ENCODE data around the gene DPPA5.

Gene DPPA5

DNA sequence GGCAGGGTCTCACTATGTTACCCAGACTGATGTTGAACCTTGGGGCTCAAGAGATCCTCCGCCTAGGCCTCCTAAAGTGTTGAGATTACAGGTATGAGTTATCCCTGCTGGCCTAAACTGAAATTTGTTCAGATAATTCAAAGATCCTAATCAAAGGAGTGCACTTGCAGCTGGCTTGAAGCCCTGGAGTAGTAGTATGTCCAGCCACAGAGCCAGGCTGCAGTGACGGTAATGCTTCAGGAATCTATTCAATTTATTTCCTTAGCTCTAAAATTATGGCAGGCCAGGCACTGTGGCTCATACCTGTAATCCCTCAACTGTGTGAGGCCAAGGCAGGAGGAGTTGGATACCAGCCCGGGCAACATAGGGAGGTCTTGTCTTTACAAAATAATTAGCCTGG, 39.2 kb upstream of the DPPA5 start:
- no peak for TF ChIP-seq POLR2AphosphoS5 (IDR thresholded peaks at IDR 0.05; ENCODE audit: low read depth, low read length)
- TF ChIP-seq SIN3A (IDR thresholded peaks at IDR 0.05; ENCODE audit: borderline replicate concordance, insufficient read depth, low read length) = no peak
- TF ChIP-seq, protein P1, sequence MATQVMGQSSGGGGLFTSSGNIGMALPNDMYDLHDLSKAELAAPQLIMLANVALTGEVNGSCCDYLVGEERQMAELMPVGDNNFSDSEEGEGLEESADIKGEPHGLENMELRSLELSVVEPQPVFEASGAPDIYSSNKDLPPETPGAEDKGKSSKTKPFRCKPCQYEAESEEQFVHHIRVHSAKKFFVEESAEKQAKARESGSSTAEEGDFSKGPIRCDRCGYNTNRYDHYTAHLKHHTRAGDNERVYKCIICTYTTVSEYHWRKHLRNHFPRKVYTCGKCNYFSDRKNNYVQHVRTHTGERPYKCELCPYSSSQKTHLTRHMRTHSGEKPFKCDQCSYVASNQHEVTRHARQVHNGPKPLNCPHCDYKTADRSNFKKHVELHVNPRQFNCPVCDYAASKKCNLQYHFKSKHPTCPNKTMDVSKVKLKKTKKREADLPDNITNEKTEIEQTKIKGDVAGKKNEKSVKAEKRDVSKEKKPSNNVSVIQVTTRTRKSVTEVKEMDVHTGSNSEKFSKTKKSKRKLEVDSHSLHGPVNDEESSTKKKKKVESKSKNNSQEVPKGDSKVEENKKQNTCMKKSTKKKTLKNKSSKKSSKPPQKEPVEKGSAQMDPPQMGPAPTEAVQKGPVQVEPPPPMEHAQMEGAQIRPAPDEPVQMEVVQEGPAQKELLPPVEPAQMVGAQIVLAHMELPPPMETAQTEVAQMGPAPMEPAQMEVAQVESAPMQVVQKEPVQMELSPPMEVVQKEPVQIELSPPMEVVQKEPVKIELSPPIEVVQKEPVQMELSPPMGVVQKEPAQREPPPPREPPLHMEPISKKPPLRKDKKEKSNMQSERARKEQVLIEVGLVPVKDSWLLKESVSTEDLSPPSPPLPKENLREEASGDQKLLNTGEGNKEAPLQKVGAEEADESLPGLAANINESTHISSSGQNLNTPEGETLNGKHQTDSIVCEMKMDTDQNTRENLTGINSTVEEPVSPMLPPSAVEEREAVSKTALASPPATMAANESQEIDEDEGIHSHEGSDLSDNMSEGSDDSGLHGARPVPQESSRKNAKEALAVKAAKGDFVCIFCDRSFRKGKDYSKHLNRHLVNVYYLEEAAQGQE (IDR thresholded peaks at IDR 0.05; ENCODE audit: insufficient read depth in 1 of 2, low read depth in 2 of 2, low read length in 2 of 2) = no peak
- no peak for TF ChIP-seq FOXP2 (optimal IDR thresholded peaks at IDR 0.05; ENCODE audit: borderline replicate concordance, extremely low read depth, extremely low read length, insufficient read depth)
- TF ChIP-seq TAF1 (IDR thresholded peaks at IDR 0.05; ENCODE audit: borderline replicate concordance, insufficient read depth, low read length) = no peak

DNA sequence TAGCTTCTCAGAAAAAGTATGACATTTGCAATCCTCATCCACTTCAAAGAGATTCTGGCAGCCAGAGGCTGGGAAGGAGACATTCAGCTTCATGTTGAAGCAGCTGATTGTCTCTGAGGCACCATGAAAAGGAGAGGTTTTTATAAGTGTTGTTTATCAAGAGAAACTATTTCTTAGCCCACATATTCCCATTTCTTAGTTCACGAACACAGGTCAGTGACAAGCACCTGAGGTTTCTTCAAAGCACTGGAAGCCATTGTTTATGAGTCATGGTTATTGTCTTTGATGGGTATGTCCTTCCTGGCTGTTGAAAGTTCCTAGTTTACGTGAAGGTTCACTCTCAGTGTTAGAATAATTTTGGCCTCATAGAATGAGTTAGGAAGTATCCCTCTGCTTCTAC, 37.6 kb upstream of the DPPA5 start:
- TF ChIP-seq SIN3A (IDR thresholded peaks at IDR 0.05; ENCODE audit: borderline replicate concordance, insufficient read depth, low read length) (no peak), POLR2AphosphoS5 (IDR thresholded peaks at IDR 0.05; ENCODE audit: low read depth, low read length) (no peak), TAF1 (IDR thresholded peaks at IDR 0.05; ENCODE audit: borderline replicate concordance, insufficient read depth, low read length) (no peak), FOXP2 (optimal IDR thresholded peaks at IDR 0.05; ENCODE audit: borderline replicate concordance, extremely low read depth, extremely low read length, insufficient read depth) (no peak)
- TF ChIP-seq, protein P1 (IDR thresholded peaks at IDR 0.05; ENCODE audit: insufficient read depth in 1 of 2, low read depth in 2 of 2, low read length in 2 of 2) = no peak

- TF ChIP-seq POLR2AphosphoS5 (IDR thresholded peaks at IDR 0.05; ENCODE audit: low read depth, low read length) = no peak
- TF ChIP-seq SIN3A (IDR thresholded peaks at IDR 0.05; ENCODE audit: borderline replicate concordance, insufficient read depth, low read length) = no peak
- no peak for TF ChIP-seq FOXP2 (optimal IDR thresholded peaks at IDR 0.05; ENCODE audit: borderline replicate concordance, extremely low read depth, extremely low read length, insufficient read depth)
- no peak for TF ChIP-seq TAF1 (IDR thresholded peaks at IDR 0.05; ENCODE audit: borderline replicate concordance, insufficient read depth, low read length)
Observed at GRCh38 chr6:73389854-73390253, 35.8 kb upstream of the DPPA5 start.

DNA sequence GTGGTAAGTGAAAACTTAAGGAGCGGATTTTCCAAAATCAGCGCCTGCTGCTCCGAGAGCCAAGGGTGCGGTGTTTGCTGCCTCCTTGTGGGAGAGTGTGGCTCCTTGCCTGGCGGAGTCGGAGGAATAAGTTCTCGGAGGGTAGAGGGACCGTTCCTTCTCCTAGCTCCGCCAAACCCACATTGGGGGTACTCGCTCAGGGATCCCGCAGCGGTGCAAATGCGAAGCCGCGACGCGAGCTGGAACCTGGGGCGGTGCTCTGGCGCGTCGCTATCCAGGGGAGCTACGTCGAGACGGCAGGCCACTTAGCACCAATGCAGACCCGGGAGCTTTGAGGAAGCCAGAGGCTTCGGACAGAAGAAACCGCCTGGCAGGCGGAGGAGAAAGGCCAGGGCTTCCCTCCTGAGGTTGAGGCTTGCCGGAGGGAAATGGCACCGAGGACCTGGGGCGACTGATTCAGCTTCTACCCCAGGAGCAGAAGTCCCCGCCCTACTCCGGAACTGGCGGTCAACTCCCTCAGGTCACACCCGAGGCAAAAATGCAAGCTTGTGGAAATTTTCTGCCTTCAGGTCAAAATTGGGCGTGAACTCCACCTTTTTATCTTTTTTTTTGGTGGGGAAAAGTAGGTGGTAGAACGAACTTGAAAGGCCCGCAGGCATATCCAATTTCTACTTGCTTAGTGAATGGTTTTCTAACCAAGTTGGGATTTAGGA, 34.9 kb upstream of the DPPA5 start:
- no peak for TF ChIP-seq SIN3A (IDR thresholded peaks at IDR 0.05; ENCODE audit: borderline replicate concordance, insufficient read depth, low read length)
- no peak for TF ChIP-seq FOXP2 (optimal IDR thresholded peaks at IDR 0.05; ENCODE audit: borderline replicate concordance, extremely low read depth, extremely low read length, insufficient read depth)
- TF ChIP-seq, protein P1 (IDR thresholded peaks at IDR 0.05; ENCODE audit: insufficient read depth in 1 of 2, low read depth in 2 of 2, low read length in 2 of 2) = no peak
- TF ChIP-seq POLR2AphosphoS5 (IDR thresholded peaks at IDR 0.05; ENCODE audit: low read depth, low read length) = no peak
- no peak for TF ChIP-seq TAF1 (IDR thresholded peaks at IDR 0.05; ENCODE audit: borderline replicate concordance, insufficient read depth, low read length)

DNA sequence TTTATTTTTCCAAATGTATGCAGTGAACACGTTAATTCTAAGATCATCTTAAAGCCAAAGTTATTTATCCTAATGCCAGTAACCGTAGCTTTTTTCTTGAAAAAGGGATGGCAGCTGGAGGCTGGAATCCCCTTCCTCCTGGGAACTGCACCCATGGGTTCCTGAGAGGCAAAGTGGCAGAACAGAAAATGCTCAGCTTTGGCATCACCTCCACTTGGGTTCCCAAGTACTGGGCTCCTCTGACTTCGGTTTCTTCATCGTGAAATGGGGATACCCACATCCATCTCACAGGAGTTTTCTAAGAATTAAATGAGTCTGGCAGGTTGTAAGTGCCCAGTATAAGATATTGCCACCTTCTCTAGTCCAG, 34.3 kb upstream of the DPPA5 start:
- TF ChIP-seq POLR2AphosphoS5 (IDR thresholded peaks at IDR 0.05; ENCODE audit: low read depth, low read length) (no peak), FOXP2 (optimal IDR thresholded peaks at IDR 0.05; ENCODE audit: borderline replicate concordance, extremely low read depth, extremely low read length, insufficient read depth) (no peak), SIN3A (IDR thresholded peaks at IDR 0.05; ENCODE audit: borderline replicate concordance, insufficient read depth, low read length) (no peak), TAF1 (IDR thresholded peaks at IDR 0.05; ENCODE audit: borderline replicate concordance, insufficient read depth, low read length) (no peak)
- TF ChIP-seq, protein P1 (IDR thresholded peaks at IDR 0.05; ENCODE audit: insufficient read depth in 1 of 2, low read depth in 2 of 2, low read length in 2 of 2) = no peak

All from PFSK-1 (cell line).